RWPE1 (cell line): Measurements from ENCODE around the gene NUBPL.

Experiments
- CTCF ChIA-PET: fragments of 350-600 bp; sonication (Branson Sonifier 250); formaldehyde crosslinking; extraction: SDS; loops from one replicate; lab custom pipeline; 2021; lab: Yijun Ruan, JAX
- POLR2A ChIA-PET: fragments of 400-600 bp; formaldehyde crosslinking; extraction: SDS; loops from one replicate; lab custom pipeline; 2020; ENCODE audit warnings: antibody characterized with exemption; ENCODE audit not compliant: low non-redundant PET; lab: Yijun Ruan, JAX
- DNase-seq: peaks from one replicate; pipeline ENCODE4 v3.0.0; 2012; ENCODE audit warnings: low spot score
- H3K27ac ChIP-seq: fragments of 450-650 bp; 2 replicates; pipeline ENCODE4 v1.5.1; 2017
- TF ChIP-seq, protein P1 (sequence below): fragments of 450-650 bp; conservative IDR thresholded peaks from 2 replicates; pipeline ENCODE4 v1.5.1; 2017; ENCODE audit warnings: low read depth, mild to moderate bottlenecking

The NUBPL gene

DNA sequence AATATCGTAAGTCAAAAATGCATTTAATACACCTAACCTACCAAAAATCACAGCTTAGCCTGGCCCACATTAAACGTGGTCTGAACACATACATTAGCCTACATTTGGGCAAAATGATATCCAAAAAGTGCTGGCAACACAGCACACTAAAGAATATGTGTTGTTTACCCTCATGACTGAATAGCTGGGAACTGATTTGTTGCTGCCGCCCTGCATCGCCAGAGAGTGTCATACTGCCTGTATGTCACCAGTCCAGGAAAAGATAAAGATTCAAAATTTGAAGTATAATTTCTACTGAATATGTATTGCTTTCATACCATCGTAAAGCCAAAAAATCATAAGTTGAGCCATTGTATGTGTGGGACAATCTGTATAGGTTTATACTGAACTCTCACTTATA lies 157.8 kb downstream of the NUBPL start:
- TF ChIP-seq, protein P1, sequence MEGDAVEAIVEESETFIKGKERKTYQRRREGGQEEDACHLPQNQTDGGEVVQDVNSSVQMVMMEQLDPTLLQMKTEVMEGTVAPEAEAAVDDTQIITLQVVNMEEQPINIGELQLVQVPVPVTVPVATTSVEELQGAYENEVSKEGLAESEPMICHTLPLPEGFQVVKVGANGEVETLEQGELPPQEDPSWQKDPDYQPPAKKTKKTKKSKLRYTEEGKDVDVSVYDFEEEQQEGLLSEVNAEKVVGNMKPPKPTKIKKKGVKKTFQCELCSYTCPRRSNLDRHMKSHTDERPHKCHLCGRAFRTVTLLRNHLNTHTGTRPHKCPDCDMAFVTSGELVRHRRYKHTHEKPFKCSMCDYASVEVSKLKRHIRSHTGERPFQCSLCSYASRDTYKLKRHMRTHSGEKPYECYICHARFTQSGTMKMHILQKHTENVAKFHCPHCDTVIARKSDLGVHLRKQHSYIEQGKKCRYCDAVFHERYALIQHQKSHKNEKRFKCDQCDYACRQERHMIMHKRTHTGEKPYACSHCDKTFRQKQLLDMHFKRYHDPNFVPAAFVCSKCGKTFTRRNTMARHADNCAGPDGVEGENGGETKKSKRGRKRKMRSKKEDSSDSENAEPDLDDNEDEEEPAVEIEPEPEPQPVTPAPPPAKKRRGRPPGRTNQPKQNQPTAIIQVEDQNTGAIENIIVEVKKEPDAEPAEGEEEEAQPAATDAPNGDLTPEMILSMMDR: no peak
- DNase-seq: no peak
- H3K27ac ChIP-seq: no peak overlapping the region
- ChIA-PET POLR2A (no interaction called here), CTCF (interaction anchor here (0.7 kb wide), 1 partner anchor 59 kb away, joined by 3 read pairs; no protein-coding TSS in a partner anchor)

DNA sequence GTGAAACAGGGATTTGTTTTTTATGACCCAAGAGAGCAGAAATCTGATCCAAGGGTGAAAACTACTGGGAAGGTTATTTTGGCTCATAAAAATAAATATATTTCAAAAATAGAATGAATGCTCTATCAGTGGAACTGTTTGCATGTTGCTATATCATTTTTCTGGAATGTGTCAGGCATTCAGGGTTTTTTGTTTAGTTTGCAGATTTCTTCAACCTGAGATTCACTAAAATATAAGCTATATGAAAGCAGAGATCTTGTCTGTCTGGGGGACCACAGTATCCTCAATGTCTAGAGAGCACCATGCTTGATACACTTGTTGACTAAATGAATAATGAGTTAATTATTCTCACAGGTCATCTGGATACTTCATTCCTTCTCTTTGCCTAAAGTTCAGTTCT lies 165.1 kb downstream of the NUBPL start:
- ChIA-PET CTCF (no interaction called here), POLR2A (no interaction called here)
- TF ChIP-seq, protein P1: no peak
- H3K27ac ChIP-seq: no peak overlapping the region
- no peak for DNase-seq

DNA sequence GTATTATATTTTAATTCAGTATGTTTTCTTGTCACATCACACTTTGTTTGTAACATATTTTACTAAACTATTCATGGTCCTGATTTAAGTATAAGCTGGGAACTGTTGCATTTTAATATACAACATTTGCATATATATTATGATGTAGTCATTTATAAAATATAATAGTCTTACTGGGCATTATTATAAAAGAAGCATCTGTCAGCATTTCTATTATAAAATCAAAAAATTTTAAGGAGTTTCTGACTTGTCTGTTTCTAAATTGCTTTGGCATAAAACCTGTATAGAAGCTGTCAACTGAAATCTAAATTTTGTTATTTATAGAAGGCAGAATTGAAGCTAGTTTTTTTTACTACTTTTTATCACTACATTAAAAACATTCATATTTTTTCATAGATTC lies 166.6 kb downstream of the NUBPL start:
- H3K27ac ChIP-seq: no peak overlapping the region
- no peak for DNase-seq
- ChIA-PET CTCF (interaction anchor here (0.7 to 0.8 kb wide), 2 partner anchors 226 to 475 kb away, joined by 3 to 6 read pairs; no protein-coding TSS in a partner anchor), POLR2A (no interaction called here)
- TF ChIP-seq, protein P1: no peak

DNA sequence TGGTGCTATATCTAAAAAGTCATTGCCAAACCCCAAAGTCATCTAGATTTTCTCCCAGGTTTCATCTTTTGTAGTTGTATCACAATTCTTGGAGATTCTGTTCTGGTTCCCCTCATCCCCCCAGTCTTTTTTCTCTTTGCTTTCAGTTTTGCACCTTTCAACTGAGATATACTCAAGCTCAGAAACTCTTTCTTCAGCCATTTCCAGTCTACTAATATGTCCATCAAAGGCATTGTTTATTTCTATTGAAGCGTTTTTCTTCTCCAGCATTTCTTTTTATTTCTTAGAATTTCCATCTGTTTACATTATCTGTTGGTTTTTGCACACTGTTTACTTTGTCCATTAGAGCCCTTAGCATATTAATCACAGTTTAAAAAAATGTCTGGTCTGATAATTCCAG lies 179.5 kb downstream of the NUBPL start:
- POLR2A ChIA-PET: no interaction called here
- TF ChIP-seq, protein P1: no peak
- H3K27ac ChIP-seq: no peak overlapping the region
- CTCF ChIA-PET: no interaction called here
- no peak for DNase-seq

DNA sequence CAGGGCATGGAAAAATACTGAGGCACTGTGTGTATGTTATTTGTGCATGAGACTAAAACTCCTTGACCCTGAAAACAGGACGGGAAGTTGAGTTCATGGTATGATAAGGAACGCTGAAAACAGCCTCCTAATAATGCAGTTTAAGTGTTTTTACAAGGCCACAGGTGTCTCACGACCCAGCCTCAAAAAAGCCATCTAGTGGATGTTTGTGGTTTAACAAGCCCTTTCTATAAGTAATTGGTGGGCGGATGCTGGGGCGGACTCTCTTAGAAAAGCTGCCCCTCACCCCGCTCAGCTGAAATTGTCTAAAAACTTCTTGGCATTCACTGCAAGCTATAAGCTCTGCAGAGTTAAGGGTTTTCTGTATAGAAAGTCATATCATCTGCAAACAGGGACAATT lies 184.5 kb downstream of the NUBPL start:
- no peak overlapping the region for H3K27ac ChIP-seq
- ChIA-PET POLR2A (no interaction called here), CTCF (interaction anchor here (0.6 kb wide), 1 partner anchor 794 kb away, joined by 3 read pairs; no protein-coding TSS in a partner anchor)
- DNase-seq: no peak
- TF ChIP-seq, protein P1: no peak

DNA sequence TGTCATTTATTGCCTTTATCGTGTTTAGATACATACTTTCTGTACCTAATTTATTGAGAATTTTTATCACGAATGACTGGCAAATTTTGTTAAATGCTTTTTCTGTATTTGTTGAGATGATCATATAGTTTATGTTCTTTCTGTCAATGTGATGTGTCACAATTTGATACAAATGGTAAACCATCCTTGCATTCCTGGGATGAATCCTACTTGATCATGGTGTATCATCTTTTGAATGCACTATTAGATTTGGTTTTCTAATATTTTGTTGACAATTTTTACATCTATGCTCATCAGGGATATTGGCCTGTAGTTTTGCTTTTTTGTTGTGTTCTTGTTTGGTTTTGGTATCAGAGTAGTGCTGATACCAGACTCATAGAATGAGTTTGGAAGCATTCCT lies 185.1 kb downstream of the NUBPL start:
- TF ChIP-seq, protein P1: no peak
- ChIA-PET POLR2A (no interaction called here), CTCF (interaction anchor here (0.6 kb wide), 1 partner anchor 795 kb away, joined by 3 read pairs; no protein-coding TSS in a partner anchor)
- DNase-seq: no peak
- H3K27ac ChIP-seq: no peak overlapping the region
